Fibroblast of gingiva (primary cell): Measurements from ENCODE around the gene FCGBP.
"Not testable (repeated sequence)": the region's sequence is repeated elsewhere in the genome, so short reads cannot be mapped to it uniquely, and the experiment has no call there.

Source experiments
- DNase-seq: peaks from one replicate; pipeline ENCODE4 v3.0.0-alpha.2; 2011; ENCODE audit warnings: low read depth

FCGBP gene

DNA sequence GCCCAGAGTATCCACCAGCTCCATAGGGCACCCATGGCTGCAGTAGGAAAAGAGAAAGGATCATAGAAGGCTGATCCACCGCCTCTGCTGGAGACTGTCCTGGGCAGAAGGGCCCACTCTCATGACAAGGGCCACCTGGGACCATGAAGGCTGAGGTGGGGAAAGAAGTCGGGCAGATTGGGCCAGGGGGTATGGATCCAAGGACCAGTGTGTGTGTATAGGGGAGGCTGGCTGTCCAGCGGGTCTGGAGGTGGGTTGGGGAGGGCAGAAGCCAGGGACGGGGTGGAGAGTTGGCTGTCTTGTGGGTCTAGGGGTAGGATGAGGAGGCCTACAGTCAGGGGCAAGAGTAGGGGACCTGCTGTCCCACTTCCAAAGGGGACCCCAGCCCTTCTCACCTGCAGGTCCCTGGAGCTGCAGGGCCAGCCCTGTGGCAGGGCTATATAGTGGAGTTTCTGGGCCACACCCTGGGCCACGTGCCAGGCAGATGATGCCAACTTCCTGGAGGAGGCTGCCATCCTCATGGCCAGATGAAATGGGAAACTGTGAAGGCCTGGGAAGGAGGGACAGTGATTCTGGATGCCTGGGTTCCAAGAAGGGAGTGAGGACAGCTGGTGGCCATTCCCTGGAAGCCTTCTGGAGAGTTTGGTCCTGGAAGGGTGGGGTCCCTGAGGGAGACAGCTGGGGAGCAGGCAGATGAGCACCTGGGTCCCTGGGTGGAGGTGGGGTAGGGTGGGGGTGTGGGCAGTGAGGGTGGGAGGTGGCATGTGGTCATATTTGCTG, at the start of gene FCGBP:
Gene FCGBP, minus strand, starts transcription at position 51 of the 780 bp plus-strand sequence.
- no peak for DNase-seq

DNA sequence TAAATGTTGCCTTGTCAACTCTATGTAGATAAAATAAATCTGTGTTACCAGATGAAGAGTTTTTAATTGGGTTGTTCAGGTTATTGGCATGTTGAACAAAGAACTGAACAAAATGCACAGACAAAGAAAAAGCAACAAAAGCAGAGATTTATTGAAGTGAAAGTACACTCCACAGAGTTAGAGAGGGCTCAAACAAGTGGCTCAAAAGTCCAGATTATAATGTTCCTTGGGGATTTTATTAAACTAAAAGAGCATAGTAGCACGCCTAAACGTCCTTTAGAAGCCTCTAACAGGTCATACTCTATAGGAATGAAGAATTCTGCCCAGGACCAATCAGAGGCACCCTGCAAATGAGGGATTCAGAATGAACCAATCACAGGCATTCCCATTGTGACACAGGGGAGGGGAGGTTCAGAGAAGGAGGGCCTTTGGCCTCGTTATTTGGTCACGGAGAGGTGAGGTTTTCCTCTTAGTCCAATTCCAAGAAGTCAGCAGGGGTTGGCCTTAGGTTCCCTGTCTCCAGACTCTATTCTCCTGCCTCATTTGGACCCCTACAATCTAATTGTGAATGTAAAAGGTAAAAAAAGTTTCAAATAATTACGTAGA, 49.4 kb upstream of the FCGBP start:
- DNase-seq: no peak

DNA sequence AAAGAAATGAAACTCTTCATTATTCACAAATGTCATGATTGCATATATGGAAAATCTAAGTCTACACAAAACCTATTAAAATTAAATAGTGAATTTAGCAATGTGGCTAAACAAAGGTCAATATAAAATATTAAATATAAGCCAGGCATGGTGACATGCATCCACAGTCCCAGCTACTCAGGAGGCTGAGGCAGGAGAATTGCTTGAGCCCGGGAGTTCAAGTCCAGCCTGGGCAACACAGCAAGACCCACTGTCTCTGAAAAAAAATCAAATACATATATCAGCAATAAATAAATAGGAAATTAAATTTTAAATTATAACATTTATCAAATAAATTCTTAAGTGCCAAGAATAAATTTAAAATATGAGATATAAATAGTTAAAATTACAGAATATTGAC, 48.4 kb upstream of the FCGBP start:
- DNase-seq: no peak

DNA sequence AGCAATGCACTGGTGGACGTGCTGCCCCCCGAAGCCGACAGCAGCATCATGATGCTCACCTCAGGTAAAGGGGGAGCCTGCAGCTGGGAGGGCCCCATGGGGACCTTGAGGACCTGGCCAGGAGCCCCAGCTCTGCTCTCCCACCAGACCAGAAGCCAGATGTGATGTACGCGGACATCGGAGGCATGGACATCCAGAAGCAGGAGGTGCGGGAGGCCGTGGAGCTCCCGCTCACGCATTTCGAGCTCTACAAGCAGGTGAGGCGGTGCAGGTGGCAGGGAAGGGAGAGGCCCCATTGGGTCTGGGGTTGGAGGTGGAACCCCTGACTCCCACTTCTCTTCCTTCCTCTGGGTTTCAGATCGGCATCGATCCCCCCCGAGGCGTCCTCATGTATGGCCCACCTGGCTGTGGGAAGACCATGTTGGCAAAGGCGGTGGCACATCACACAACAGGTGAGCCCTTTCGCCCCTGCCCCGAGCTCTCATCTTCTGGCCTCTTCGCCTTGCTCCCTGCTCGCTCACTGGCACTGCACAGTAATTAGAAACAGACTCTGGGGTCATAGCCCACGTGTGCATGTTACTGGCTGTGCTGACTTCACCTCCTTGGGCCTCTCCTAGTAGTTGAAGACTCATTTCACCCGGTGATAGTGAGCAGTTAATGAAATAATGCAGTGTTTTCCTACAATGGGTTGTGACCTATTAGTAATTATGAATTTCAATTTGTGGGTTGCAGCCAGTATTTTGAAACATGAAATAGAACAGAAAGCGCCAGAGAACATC, 40.1 kb upstream of the FCGBP start:
- no peak for DNase-seq

DNA sequence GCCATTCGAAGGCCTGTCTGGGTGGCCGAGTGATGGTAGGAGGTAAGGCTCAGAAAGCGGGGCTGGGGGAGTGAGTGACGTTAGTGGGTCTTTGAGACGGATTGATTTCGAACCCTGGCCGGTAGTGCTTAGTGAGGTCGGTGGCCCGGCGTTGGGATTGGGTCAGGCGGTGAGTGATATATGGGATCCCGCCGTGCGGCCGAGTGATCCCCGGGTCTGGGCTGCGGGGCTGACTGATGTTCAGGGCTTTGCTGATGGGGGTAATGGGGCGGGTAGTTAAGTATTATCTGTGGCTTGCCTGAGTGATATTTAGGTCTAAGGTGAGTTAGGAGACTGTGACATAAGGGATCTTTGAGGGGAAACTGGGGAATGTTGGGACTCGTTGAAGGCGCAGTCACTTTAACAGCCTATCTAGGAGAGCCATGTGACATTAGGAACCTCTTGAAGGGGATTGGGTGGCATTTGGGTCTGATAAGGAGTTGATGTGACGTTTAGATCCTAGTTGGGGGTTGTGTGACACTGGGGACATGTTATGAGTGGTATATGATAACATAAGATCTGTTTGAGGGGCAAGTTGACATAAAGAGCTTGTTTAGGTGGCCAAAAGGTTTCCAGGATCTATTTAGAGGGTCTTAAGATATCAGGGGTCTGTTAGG, 37.1 kb upstream of the FCGBP start:
- DNase-seq: no peak

DNA sequence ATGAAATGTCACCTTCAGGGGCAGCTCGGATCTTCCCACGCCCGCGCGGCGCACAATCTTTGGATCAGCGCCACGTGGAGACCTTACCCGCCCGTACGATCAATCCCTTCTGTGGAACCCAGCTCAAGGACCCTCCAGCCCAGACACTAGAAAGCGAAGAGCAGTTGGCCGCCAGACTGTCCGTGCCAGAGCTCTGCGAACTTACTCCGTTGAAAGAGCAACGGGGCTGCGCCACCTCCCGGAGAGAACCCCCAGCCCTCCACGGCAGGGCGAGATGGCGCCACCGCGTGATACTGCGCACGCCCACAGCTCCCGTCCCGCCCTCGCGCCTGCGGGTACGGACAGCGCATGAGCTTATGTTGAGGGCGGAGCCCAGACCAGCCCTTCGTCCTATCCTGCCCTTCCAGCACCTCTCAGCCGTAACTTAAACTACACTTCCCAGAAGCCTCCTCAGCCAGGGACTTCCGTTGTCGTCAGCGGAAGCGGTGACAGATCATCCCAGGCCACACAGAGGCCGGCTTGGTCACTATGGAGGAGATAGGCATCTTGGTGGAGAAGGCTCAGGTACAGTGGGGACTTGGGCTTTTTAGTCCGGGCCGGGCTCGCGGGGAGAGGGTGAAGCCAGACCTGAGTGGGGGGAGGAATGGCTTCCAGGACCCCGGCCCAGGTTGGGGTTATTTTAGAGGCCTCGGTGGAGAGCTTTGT, 36.4 kb upstream of the FCGBP start, which contains the start of gene PSMC4:
Gene PSMC4, plus strand, starts transcription at position 491 of the 705 bp plus-strand sequence. Its CDS starts 38 bp downstream, at position 529.
- DNase-seq: peak; percentile 99

DNA sequence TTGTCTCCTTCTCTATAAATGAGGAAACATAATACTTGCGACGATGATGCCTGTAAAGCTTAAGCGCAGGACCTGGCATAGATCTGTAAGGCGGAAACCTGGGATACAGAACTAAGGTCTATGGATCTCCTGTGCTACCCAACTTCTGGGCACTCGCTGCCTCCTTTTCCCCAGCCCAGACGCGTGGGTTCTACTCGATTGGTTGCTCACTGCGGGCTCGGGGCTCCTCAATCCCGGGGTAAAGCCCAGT, 35.9 kb upstream of the FCGBP start:
- peak; percentile 31 for DNase-seq

DNA sequence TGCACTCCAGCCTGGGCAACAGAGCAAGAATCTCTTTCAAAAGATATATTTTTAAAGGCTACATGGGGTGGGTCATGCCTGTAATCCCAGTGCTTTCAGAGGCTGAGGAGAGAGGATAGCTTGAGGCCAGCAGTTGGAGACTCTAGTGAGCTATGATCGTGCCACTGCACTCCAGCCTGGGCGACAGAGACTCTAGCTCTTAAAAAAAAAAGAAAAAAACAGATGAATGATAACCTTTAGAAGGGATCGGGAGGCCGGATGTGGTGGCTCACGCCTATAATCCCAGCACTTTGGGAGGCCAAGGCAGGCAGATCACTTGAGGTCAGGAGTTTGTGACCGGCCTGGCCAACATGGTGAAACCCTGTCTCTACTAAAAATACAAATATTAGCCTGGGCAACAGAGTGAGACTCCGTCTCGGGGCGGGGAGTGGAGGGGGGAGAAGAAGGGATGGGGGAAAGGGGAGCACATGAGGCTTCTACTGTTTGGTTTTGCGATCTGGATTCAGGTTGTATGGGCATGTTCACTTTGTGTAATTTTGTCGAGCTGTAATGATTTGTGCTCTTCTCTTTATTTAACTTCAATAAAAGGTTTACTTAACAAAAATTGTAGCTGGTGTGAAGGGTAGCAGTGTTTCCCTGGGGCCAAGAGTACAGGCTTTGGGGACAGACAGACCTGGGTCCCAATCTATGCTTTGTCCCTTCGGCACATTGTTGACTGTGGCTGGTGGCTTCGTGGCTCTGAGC, 35.4 kb upstream of the FCGBP start:
- DNase-seq: no peak

DNA sequence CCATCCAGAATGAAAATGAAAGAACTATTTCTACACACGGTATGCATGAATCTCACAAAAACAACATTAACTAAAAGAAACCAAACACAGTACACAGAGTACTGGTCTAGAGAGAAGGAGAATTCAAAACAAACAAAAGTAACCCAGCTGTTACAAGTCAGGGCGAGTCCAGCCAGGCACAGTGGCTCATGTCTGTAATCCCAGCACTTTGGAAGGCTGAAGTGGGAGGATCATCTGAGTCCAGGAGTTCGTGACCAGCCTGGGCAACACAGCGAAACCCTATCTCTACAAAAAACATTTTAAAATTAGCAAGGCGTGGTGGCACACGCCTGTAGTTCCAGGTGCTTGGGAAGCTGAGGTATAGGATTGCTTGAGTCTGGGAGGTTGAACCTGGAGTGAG, 34.8 kb upstream of the FCGBP start:
- DNase-seq: peak; percentile 28

DNA sequence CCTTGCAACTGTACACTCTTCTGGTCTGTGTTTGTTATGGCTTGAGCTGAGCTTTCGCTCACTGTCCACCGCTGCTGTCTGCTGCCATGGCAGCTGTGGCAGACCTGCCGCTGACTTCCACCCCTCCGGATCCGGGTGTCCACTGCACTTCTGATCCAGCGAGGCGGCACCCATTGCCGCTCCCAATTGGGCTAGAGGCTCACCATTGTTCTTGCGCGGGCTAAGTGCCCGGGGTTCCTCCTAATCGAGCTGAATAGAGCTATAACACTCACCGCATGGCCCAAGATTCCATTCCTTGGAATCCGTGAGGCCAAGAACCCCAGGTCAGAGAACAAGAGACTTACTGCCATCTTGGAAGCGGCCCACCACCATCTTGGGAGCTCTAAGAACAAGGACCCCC, 34.4 kb upstream of the FCGBP start:
- DNase-seq: no peak

DNA sequence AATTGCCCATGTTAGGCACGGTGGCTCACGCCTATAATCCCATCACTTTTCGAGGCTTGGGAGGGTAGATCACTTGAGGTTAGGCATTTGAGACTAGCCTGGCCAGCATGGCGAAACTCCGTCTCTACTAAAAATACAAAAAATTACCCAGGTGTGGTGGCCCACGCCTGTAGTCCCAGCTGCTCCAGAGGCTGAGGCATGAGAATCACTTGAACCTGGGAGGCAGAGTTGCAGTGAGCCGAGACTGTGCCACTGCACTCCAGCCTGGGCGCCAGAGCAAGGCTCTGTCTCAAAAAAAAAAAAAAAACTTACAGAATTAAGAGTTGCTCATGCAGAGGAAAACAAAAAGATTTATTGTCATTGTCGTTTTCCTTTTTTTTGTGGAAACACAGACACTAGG, 33.1 kb upstream of the FCGBP start:
- DNase-seq: no peak

DNA sequence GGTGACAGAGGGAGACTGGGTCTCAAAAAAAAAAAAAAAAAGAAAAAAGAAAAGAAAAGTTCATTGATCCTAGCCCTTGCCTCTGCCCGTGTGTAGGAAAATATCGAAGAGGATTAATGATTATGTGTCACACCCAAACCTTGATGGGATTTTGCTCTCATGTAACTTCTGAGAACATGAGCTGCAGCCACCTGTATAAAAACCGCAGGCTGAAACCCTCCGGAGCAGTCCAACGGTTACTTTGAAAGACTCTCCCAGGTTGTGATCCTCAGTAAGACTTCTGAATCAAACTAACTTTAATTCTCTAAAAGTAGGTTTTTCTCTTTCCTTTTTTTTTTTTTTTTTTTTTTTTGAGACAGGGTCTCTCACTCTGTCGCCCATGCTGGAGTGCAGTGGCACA, 32.2 kb upstream of the FCGBP start:
- DNase-seq: no peak

DNA sequence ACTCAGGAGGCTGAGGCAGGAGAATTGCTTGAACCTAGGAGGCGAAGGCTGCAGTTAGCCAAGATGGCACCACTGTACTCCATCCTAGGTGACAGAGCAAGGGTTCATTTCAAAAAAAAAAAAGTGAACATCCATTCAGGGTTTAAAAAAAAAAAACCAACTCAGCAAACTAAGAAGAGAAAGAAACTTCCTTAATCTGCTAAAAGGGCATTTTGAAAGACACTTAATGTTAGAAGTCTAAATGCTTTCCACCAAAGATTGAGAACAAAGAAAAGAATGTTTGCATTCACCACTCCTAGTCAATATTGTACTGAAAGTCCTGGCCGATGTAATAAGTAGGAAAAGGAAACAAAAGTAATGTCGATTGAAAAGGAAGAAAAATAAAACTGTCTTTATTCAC, 29.5 kb upstream of the FCGBP start:
- no peak for DNase-seq

DNA sequence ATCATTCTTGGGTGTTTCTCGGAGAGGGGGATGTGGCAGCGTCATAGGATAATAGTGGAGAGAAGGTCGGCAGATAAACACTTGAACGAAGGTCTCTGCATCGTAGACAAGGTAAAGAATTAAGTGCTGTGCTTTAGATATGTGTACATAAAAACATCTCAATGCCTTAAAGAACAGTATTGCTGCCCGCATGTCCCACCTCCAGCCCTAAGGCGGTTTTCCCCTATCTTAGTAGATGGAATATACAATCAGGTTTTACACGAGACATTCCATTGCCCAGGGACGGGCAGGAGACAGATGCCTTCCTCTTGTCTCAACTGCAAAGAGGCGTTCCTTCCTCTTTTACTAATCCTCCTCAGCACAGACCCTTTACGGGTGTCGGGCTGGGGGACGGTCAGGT, 25.0 kb upstream of the FCGBP start:
- DNase-seq: not testable (repeated sequence)

DNA sequence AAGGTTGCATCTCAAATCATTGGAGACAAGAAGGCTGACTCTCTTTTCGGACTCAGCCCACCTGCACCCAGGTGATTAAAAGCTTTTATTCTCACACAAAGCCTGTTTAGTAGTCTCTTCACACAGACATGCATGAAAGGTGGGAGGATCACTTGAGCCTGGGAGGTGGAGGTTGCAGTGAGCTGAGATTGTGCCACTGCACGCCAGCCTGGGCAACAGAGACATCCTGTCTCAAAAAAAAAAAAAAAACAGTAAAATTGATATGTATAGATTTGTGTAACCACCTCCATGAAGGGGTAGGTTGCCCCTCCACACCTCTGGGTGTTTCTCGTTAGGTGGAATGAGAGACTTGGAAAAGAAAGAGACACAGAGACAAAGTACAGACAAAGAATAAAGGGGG, 24.5 kb upstream of the FCGBP start:
- DNase-seq: not testable (repeated sequence)

DNA sequence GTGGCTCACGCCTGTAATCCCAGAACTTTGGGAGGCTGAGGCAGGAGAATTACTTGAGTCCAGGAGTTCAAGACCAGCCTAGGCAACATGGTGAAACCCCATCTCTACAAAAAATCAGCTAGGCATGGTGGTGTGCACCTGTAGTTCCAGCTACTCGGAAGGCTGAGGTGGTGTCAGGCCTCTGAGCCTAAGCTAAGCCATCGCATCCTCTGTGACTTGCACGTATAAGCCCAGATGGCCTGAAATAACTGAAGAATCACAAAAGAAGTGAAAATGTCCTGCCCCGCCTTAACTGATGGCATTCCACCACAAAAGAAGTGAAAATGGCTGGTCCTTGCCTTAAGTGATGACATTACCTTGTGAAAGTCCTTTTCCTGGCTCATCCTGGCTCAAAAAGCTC, 23.5 kb upstream of the FCGBP start:
- not testable (repeated sequence) for DNase-seq

DNA sequence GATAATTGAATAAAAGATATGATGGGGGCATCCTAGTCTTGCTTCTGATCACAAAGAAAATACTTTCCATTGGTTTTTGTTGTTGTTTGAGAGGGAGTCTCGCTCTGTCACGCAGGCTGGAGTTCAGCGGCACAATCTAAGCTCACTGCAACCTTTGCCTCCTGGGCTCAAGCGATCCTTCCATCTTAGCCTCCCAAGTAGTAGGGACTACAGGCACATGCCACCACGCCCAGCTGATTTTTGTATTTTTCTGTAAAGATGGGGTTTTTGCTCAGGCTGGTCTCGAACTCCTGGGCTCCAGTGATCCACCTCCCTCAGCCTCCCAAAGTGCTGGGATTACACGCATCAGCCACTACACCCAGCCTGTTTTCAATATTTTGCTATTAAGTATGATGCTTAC, 19.5 kb upstream of the FCGBP start:
- DNase-seq: no peak

DNA sequence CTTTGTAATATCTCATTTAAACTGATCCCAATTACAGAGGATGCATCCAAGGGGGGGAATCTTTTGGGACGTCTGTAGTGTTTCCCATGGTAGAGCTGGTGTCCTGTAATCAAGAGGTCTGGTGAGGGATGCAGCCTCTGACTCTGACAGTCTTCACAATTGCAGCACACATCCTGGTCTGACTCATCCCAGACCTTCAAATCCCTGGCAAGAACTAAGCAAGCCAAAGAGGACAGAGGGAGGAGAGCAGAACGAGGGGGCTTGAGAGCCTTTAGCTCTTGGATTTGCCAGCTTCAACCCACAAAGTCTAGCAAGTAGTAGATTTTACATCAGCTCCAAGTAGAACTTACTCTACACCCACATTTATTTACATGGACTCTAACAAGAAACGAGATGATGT, 17.3 kb upstream of the FCGBP start:
- DNase-seq: peak; percentile 43

DNA sequence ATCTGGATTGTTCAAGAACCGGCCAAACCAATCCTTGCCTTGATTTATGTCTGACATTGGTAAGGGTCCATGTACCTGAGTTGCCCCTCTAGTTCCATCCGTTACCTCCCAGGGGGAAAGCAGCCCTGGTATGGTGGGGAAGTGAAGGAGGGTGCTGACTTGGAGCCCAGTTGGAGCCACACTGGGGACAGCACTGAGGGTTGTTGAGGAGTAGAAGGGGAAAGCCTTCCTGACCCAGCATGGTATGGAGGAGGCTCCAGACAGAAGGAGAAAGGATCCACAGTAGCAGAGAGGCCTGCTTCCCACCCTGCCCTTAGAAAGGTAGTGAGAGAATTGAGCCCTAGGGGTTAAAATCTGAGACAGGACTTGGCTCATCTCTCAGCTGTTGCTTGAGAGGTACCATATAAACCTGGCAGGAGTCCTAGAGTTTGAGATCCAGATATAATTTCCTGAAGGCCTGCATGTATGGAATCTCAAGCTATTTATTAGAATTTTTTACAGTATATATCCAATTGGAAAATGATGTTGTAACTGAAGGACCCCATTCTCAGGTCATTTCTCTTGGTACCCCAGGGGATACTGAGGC, 16.7 kb upstream of the FCGBP start:
- no peak for DNase-seq

DNA sequence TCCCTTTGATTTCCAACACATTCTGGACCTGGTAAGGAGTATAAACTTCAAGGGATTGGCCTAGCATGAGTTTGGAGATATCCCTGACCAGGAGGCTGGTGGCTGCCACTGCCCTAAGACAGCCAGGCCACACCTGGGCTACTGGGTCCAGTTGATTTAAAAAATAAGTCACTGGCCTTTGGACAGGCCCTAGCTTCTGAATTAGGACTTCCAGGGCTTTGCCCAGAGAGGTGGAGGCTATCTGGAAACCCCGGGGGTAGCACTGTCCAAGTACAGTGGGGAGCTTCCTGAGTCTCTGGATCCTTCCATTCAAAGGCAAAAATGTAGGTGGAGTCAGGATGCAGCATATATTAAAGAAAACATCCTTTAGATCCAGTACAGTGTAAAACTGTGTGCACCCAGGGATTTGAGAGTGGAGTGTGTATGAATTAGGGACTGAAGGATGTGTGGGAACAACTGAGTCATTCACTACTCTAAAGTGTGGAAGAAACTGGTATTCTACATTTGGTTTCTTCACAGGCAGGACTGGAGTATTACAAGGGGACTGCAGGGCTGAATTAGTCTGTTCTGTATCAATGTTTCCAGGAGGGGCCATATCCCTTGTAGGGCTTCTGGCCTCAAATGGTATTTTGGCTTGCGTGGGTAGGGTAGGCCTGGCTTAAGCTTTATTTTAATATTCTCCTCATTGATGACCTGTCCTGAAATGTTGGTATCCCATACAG, 14.8 kb upstream of the FCGBP start:
- DNase-seq: no peak
